SK-N-SH (cell line): ENCODE results near the gene PCYT1A. TPM values are rescaled to one million over a fixed set of nuclear protein-coding genes. Genes with fewer than 3 reads are reported as not detected.

Experiments
- CTCF ChIA-PET: fragments of 300-600, 350-600 bp; formaldehyde crosslinking; extraction: SDS; loops from one replicate; lab custom pipeline; 2021; lab: Yijun Ruan, JAX
- POLR2A ChIA-PET: fragments of 350-600 bp; sonication (Branson Sonifier 250); formaldehyde crosslinking; extraction: SDS; loops from one replicate; lab custom pipeline; 2020; ENCODE audit warnings: antibody characterized with exemption, inconsistent platforms; lab: Yijun Ruan, JAX
- DNase-seq: peaks from one replicate; pipeline ENCODE4 v3.0.0; 2012
- H2AFZ ChIP-seq: fragments of 200-600 bp; sonication (generic); 2 replicates; pipeline ENCODE4 v1.8.1; 2016; ENCODE audit warnings: antibody characterized with exemption, mild to moderate bottlenecking, low read depth
- H3F3A ChIP-seq: fragments of 200-600 bp; sonication (generic); replicated peaks from 2 replicates; pipeline ENCODE3; 2016; ENCODE audit warnings: antibody characterized with exemption, mild to moderate bottlenecking; ENCODE audit not compliant: insufficient read depth
- H3K27ac ChIP-seq, 2 experiments: fragments of 200-500 bp in 1 of 2; fragments of 200-600 bp in 1 of 2; sonication (Bioruptor generic) in 1 of 2; sonication (generic), shearing (Covaris generic) in 1 of 2; 2 replicates each; pipeline versions ENCODE4 v1.5.1 to v1.6.1; 2014 to 2016; ENCODE audit warnings: low read depth in 2 of 2, inconsistent platforms in 1 of 2, low read length in 1 of 2, mild to moderate bottlenecking in 1 of 2, mixed read lengths in 1 of 2
- H3K27me3 ChIP-seq: fragments of 200-600 bp; sonication (generic), shearing (Covaris generic); 2 replicates; pipeline ENCODE4 v1.6.1; 2016; ENCODE audit warnings: mixed run types; ENCODE audit not compliant: insufficient read depth
- H3K36me3 ChIP-seq, 2 experiments: fragments of 200-500 bp in 1 of 2; fragments of 200-600 bp in 1 of 2; sonication (Bioruptor generic) in 1 of 2; sonication (generic) in 1 of 2; replicated peaks in 1 of 2; 2 replicates each; pipeline versions ENCODE3 to v1.5.1; 2014 to 2016; ENCODE audit warnings: low read length in 1 of 2, mild to moderate bottlenecking in 1 of 2; ENCODE audit not compliant: insufficient read depth in 2 of 2, control insufficient read depth in 1 of 2
- H3K4me1 ChIP-seq, 2 experiments: fragments of 200-500 bp in 1 of 2; fragments of 200-600 bp in 1 of 2; sonication (Bioruptor generic) in 1 of 2; sonication (generic), shearing (Covaris generic) in 1 of 2; 2 replicates each; pipeline versions ENCODE4 v1.5.1 to v1.6.1; 2014 to 2016; ENCODE audit warnings: low read depth in 1 of 2, low read length in 1 of 2, mixed run types in 1 of 2; ENCODE audit not compliant: insufficient read depth in 2 of 2, control insufficient read depth in 1 of 2
- H3K4me2 ChIP-seq: fragments of 200-600 bp; sonication (generic), shearing (Covaris generic); 2 replicates; pipeline ENCODE4 v1.6.1; 2017; ENCODE audit warnings: mixed run types
- H3K4me3 ChIP-seq, 2 experiments: fragments of 200-500 bp in 1 of 2; fragments of 200-600 bp in 1 of 2; sonication (Bioruptor generic) in 1 of 2; sonication (generic), shearing (Covaris generic) in 1 of 2; 2 replicates each; pipeline versions ENCODE4 v1.5.1 to v1.8.1; 2014 to 2016; ENCODE audit warnings: low read depth in 2 of 2, inconsistent platforms in 1 of 2, low read length in 1 of 2, mild to moderate bottlenecking in 1 of 2, mixed read lengths in 1 of 2, moderate library complexity in 1 of 2
- H3K79me2 ChIP-seq: fragments of 200-600 bp; sonication (generic); 2 replicates; pipeline ENCODE4 v1.8.1; 2017; ENCODE audit warnings: mild to moderate bottlenecking; ENCODE audit not compliant: insufficient read depth
- H3K9ac ChIP-seq: fragments of 200-600 bp; sonication (generic); 2 replicates; pipeline ENCODE4 v1.6.1; 2017; ENCODE audit warnings: mixed run types
- H3K9me2 ChIP-seq: fragments of 200-600 bp; sonication (generic); 2 replicates; pipeline ENCODE4 v1.6.1; 2017; ENCODE audit warnings: mixed run types
- H3K9me3 ChIP-seq: fragments of 200-600 bp; sonication (generic); 2 replicates; pipeline ENCODE4 v1.6.1; 2017; ENCODE audit warnings: mixed run types, mild to moderate bottlenecking, moderate library complexity
- H4K20me1 ChIP-seq: fragments of 200-600 bp; sonication (generic); 2 replicates; pipeline ENCODE4 v1.6.1; 2017; ENCODE audit warnings: mild to moderate bottlenecking, mixed run types; ENCODE audit not compliant: insufficient read depth
- EZH2phosphoT487 ChIP-seq: fragments of 200-600 bp; sonication (generic); IDR thresholded peaks from 2 replicates; pipeline ENCODE4 v1.6.1; 2017; ENCODE audit warnings: low read depth, mixed run types, mild to moderate bottlenecking, antibody characterized with exemption, moderate library complexity, borderline replicate concordance
- FOXJ3 ChIP-seq: sonication (generic); formaldehyde crosslinking; IDR thresholded peaks from 2 replicates; pipeline ENCODE4 v1.5.1; 2020; ENCODE audit warnings: mild to moderate bottlenecking, missing genetic modification reagents
- GABPA ChIP-seq: IDR thresholded peaks from 2 replicates; pipeline ENCODE4 v1.4.0; 2012; ENCODE audit warnings: low read depth, mild to moderate bottlenecking
- MEF2A ChIP-seq: IDR thresholded peaks from 2 replicates; pipeline ENCODE4 v1.4.0; 2012; ENCODE audit warnings: low read depth, borderline replicate concordance
- MXI1 ChIP-seq: IDR thresholded peaks from 2 replicates; pipeline ENCODE4 v1.6.1; 2012; ENCODE audit warnings: mild to moderate bottlenecking, low read depth, low read length, improper control_type of control experiment
- SIN3A ChIP-seq: IDR thresholded peaks from 2 replicates; pipeline ENCODE4 v1.6.1; 2012; ENCODE audit warnings: low read depth, mild to moderate bottlenecking, low read length, moderate library complexity, borderline replicate concordance
- TEAD4 ChIP-seq: IDR thresholded peaks from 2 replicates; pipeline ENCODE4 v1.4.0; 2012; ENCODE audit warnings: mild to moderate bottlenecking, borderline replicate concordance; ENCODE audit not compliant: insufficient read depth
- YY1 ChIP-seq: IDR thresholded peaks from 2 replicates; pipeline ENCODE4 v1.4.0; 2012; ENCODE audit warnings: low read depth, mild to moderate bottlenecking
- WGBS: methylation state at CpG from one replicate; pipeline ENCODE4 v1.1.6; 2017; ENCODE audit warnings: low lambda C conversion rate; 5-methylcytosine and 5-hydroxymethylcytosine counted together
- polyA plus RNA-seq, 3 experiments: library from polyadenylated mRNA; depleted of rRNA; stranded (reverse); fragments of >200 nt; gene quantifications; 2 replicates each; pipeline ENCODE4 v1.2.3, GENCODE V29; 2012
- TF ChIP-seq, protein P1 (sequence below): fragments of 200-600 bp; sonication (generic); IDR thresholded peaks from 2 replicates; pipeline ENCODE4 v1.6.1; 2017; ENCODE audit warnings: antibody characterized with exemption, mild to moderate bottlenecking, moderate library complexity

Gene PCYT1A
- polyA plus RNA-seq, 1 of the 3 experiments (the other 2 are of a cell fraction), result 45.9 TPM

GRCh38 chr3:196287090-196287439 lies 461 bp downstream of the PCYT1A start:
- ChIA-PET CTCF (no interaction called here), POLR2A (interaction anchor here (0.5 kb wide), 1 partner anchor 282 kb away, joined by 3 read pairs; the partner anchor contains the start of genes FBXO45 and WDR53)
- DNase-seq, result no peak
- Histone ChIP-seq H3K79me2 (peaks cover 64% of the 10 kb centered on the region), H2AFZ (peak overlapping the region; percentile 73), H3K27ac (peak overlapping the region; percentile 82 to 90), H4K20me1 (no peaks in the 10 kb centered on the region; the same call in 1 of the 2 replicates), H3K9me3 (no peaks in the 10 kb centered on the region), H3F3A (peaks cover 19% of the 10 kb centered on the region), H3K4me2 (peak overlapping the region; percentile 88), H3K27me3 (no peaks in the 10 kb centered on the region), H3K4me3 (peak overlapping the region; percentile 74 to 87), H3K9ac (peak overlapping the region; percentile 91), H3K9me2 (no peaks in the 10 kb centered on the region), H3K4me1 (peaks cover 0 to 4% of the 10 kb centered on the region in 2 experiments; a peak in 1 of 4 replicates), H3K36me3 (peaks cover 3 to 6% of the 10 kb centered on the region in 2 experiments)
- 0% methylated on average over 17 of the region's 22 CpGs for WGBS
- TF ChIP-seq, protein P1, sequence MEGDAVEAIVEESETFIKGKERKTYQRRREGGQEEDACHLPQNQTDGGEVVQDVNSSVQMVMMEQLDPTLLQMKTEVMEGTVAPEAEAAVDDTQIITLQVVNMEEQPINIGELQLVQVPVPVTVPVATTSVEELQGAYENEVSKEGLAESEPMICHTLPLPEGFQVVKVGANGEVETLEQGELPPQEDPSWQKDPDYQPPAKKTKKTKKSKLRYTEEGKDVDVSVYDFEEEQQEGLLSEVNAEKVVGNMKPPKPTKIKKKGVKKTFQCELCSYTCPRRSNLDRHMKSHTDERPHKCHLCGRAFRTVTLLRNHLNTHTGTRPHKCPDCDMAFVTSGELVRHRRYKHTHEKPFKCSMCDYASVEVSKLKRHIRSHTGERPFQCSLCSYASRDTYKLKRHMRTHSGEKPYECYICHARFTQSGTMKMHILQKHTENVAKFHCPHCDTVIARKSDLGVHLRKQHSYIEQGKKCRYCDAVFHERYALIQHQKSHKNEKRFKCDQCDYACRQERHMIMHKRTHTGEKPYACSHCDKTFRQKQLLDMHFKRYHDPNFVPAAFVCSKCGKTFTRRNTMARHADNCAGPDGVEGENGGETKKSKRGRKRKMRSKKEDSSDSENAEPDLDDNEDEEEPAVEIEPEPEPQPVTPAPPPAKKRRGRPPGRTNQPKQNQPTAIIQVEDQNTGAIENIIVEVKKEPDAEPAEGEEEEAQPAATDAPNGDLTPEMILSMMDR, result no peak
- TF ChIP-seq YY1 (no peak), MXI1 (no peak), SIN3A (no peak), MEF2A (no peak)

DNA sequence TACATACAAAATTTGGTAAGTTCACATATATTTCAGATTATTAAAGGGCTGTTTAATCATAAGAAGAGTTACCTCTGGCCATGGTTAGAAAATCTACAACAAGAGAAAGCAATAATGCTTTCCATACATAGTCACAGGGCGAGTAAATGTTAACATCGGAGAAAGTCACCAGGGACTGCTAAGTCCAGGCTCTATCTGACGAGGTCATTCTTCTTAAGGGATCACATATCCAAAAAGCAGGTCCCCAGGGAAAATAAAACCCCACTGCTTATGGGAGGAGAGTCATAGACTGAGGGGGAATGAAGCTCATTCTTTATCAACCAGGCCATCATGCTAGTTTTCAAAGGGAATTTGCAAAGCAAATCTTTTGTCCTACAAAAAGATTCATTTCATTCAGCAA lies 3.1 kb downstream of the PCYT1A start:
- Histone ChIP-seq H3K4me1 (peaks cover 5 to 8% of the 10 kb centered on the region in 2 experiments), H2AFZ (no peak overlapping the region), H3K4me2 (no peak overlapping the region), H4K20me1 (no peaks in the 10 kb centered on the region; the same call in 1 of the 2 replicates), H3K9me3 (no peaks in the 10 kb centered on the region), H3K9ac (no peak overlapping the region), H3F3A (peaks cover 5% of the 10 kb centered on the region), H3K27ac (no peak overlapping the region), H3K79me2 (peaks cover 86% of the 10 kb centered on the region), H3K9me2 (no peaks in the 10 kb centered on the region), H3K27me3 (no peaks in the 10 kb centered on the region), H3K4me3 (no peak overlapping the region), H3K36me3 (peaks cover 3 to 6% of the 10 kb centered on the region in 2 experiments)
- ChIA-PET CTCF (interaction anchor here (1.5 kb wide), 1 partner anchor 29 kb away, joined by 6 read pairs; no protein-coding TSS in a partner anchor), POLR2A (interaction anchor here (0.7 to 1.0 kb wide), 2 partner anchors 33 to 150 kb away, joined by 3 to 6 read pairs; no protein-coding TSS in a partner anchor)
- 85% methylated on average over 3 of the region's 3 CpGs for WGBS
- no peak for TF ChIP-seq EZH2phosphoT487
- TF ChIP-seq TEAD4, result no peak
- DNase-seq, result no peak

DNA sequence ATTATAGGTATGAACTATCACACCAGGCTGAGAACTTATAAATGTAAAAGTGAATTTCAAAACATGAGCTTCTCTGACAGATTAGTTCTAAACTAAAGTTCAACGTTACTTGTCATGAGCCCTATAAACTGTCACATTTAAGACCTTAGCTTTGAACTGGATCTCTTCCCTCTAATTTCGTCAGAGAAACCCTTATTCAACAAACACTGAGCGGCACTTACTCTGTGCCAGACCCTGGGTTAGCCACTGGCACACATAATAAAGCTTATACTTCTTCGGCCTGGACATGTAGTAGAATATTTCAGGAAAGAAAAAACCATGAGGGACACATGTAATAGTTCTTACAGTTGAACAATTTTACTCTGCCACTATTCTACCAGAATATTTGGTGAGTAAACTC lies 5.6 kb downstream of the PCYT1A start:
- WGBS, result 88% methylated on average over 4 of the region's 4 CpGs
- CTCF ChIA-PET, result interaction anchor here (0.9 to 1.5 kb wide), 5 partner anchors 8 to 237 kb away, joined by 3 to 6 read pairs (median 3); partner anchors contain the start of gene DYNLT2B

More for the DNA sequence above, 5.6 kb downstream of the PCYT1A start:
- no peaks in the 10 kb centered on the region for H3K9me3 ChIP-seq
- H4K20me1 ChIP-seq, result no peaks in the 10 kb centered on the region; the same call in 1 of the 2 replicates
- TF ChIP-seq GABPA (no peak), FOXJ3 (CRISPR knock-in tag) (no peak)
- POLR2A ChIA-PET, result no interaction called here
- peaks cover 94% of the 10 kb centered on the region for H3K79me2 ChIP-seq
- no peak for DNase-seq
- no peaks in the 10 kb centered on the region for H3K9me2 ChIP-seq
- H3K9ac ChIP-seq, result no peak overlapping the region
- H3K4me2 ChIP-seq, result no peak overlapping the region
- peaks cover 9 to 17% of the 10 kb centered on the region in 2 experiments for H3K4me1 ChIP-seq
- H3K36me3 ChIP-seq, result peaks cover 3 to 6% of the 10 kb centered on the region in 2 experiments
- H3K27me3 ChIP-seq, result no peaks in the 10 kb centered on the region
- H3F3A ChIP-seq, result peaks cover 5% of the 10 kb centered on the region
- no peak overlapping the region for H2AFZ ChIP-seq
- no peak overlapping the region for H3K4me3 ChIP-seq
- no peak overlapping the region for H3K27ac ChIP-seq
